Neutrophil (primary cell): ENCODE measurements around the gene PLEKHM3.

ENCODE experiments used
- H3K27ac ChIP-seq: fragments of 200-600 bp; sonication (generic); 2 replicates; pipeline ENCODE4 v1.5.1; 2016; ENCODE audit warnings: mild to moderate bottlenecking, moderate library complexity
- H3K27me3 ChIP-seq: fragments of 200-600 bp; sonication (generic); 2 replicates; pipeline ENCODE4 v1.6.0; 2016; ENCODE audit warnings: mild to moderate bottlenecking
- H3K36me3 ChIP-seq: fragments of 200-600 bp; sonication (generic); 2 replicates; pipeline ENCODE4 v1.5.1; 2017
- H3K4me1 ChIP-seq, 2 experiments: fragments of 200-600 bp in 1 of 2; sonication (generic) in 1 of 2; 1 replicate in 1 of 2; 2 replicates in 1 of 2; pipeline versions ENCODE4 v1.5.1 to v1.6.1; 2013 to 2016; ENCODE audit warnings: low read depth in 1 of 2, low read length in 1 of 2, mild to moderate bottlenecking in 1 of 2, moderate library complexity in 1 of 2; ENCODE audit not compliant: control insufficient read depth in 1 of 2, insufficient read depth in 1 of 2
- H3K4me3 ChIP-seq, 2 experiments: fragments of 200-600 bp in 1 of 2; sonication (generic) in 1 of 2; 1 replicate in 1 of 2; 2 replicates in 1 of 2; pipeline ENCODE4 v1.5.1; 2013 to 2016; ENCODE audit warnings: low read depth in 1 of 2, low read length in 1 of 2, mild to moderate bottlenecking in 1 of 2, moderate library complexity in 1 of 2
- H3K9me3 ChIP-seq: fragments of 200-600 bp; sonication (generic); 2 replicates; pipeline ENCODE4 v1.5.1; 2016
- TF ChIP-seq, protein P1 (sequence below): fragments of 200-600 bp; sonication (generic); IDR thresholded peaks from 2 replicates; pipeline ENCODE4 v1.5.1; 2016; ENCODE audit warnings: antibody characterized with exemption

Gene PLEKHM3

DNA sequence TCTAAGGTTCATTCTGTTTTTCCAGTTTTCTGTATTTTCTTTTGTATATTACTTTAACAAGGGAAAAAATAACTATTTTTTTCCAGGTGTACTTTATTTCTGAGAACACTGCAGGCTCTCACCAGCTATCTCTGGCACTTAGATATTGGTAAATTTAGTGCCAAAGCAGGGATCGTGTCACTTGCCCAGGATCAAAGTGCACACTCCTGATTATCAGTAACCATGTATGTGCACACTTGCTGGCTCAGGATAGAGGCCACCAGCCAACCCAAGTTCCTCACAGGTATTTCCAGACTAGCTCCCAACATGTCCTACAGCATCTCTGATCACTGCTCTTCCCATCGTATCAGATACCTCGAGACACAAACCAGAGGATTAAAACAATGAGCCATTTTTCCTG lies 249.9 kb downstream of the PLEKHM3 start:
- no peak overlapping the region for H3K4me3 ChIP-seq
- H3K27me3 ChIP-seq: peaks cover 13% of the 10 kb centered on the region
- no peaks in the 10 kb centered on the region for H3K9me3 ChIP-seq
- H3K27ac ChIP-seq: no peak overlapping the region
- H3K36me3 ChIP-seq: no peaks in the 10 kb centered on the region
- H3K4me1 ChIP-seq: peaks cover 6 to 9% of the 10 kb centered on the region in 2 experiments
- TF ChIP-seq, protein P1, sequence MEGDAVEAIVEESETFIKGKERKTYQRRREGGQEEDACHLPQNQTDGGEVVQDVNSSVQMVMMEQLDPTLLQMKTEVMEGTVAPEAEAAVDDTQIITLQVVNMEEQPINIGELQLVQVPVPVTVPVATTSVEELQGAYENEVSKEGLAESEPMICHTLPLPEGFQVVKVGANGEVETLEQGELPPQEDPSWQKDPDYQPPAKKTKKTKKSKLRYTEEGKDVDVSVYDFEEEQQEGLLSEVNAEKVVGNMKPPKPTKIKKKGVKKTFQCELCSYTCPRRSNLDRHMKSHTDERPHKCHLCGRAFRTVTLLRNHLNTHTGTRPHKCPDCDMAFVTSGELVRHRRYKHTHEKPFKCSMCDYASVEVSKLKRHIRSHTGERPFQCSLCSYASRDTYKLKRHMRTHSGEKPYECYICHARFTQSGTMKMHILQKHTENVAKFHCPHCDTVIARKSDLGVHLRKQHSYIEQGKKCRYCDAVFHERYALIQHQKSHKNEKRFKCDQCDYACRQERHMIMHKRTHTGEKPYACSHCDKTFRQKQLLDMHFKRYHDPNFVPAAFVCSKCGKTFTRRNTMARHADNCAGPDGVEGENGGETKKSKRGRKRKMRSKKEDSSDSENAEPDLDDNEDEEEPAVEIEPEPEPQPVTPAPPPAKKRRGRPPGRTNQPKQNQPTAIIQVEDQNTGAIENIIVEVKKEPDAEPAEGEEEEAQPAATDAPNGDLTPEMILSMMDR: no peak

DNA sequence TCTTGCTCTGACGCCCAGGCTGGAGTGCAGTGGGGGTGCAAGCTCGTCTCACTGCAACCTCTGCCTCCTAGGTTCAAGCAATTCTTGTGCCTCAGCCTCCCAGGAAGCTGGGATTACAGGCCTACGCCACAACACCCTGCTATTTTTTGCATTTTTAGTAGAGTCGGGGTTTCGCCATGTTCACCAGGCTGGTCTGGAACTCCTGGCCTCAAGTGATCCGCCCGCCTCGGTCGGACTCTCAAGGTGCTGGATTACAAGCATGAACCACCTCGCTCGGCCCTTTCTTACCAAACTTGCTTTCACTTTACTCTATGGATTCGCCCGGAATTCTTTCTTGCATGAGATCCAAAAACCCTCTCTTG lies 252.5 kb downstream of the PLEKHM3 start:
- H3K27me3 ChIP-seq: peaks cover 34% of the 10 kb centered on the region
- H3K4me1 ChIP-seq: peaks cover 27 to 30% of the 10 kb centered on the region in 2 experiments
- TF ChIP-seq, protein P1: no peak
- H3K27ac ChIP-seq: no peak overlapping the region
- H3K4me3 ChIP-seq: no peak overlapping the region
- H3K36me3 ChIP-seq: no peaks in the 10 kb centered on the region
- no peaks in the 10 kb centered on the region for H3K9me3 ChIP-seq

DNA sequence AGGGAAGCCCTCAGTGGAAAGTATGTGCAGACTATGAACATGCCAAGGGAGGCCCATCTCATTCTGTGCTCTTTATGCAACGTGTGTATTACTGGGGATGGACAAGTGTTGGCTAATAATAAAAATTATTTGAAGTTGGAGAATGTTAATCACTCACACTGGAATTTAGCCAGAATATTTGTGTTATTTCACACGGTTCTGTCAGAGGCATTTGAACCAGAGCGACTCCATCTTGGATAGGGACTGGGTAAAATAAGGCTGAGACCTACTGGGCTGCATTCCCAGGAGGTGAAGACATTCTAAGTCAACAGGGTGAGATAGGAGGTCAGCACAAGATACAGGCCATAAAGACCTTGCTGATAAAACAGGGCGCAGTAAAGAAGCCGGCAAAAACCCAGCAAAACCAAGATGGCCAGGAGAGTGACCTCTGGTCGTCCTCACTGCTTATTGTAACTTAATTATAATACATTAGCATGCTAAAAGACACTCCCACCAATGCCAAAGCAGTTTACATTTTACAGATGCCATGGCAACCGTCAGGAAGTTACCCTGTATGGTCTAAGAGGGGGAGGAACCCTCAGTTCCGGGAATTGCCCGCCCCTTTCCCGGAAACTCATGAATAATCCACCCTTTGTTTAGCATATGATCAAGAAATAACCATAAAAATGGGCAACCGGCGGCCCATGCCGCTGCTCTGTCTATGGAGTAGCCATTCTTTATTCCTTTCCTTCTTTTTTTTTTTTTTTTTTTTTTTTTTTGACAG lies 253.1 kb downstream of the PLEKHM3 start:
- Histone ChIP-seq H3K27ac (no peak overlapping the region), H3K9me3 (no peaks in the 10 kb centered on the region), H3K36me3 (no peaks in the 10 kb centered on the region)

DNA sequence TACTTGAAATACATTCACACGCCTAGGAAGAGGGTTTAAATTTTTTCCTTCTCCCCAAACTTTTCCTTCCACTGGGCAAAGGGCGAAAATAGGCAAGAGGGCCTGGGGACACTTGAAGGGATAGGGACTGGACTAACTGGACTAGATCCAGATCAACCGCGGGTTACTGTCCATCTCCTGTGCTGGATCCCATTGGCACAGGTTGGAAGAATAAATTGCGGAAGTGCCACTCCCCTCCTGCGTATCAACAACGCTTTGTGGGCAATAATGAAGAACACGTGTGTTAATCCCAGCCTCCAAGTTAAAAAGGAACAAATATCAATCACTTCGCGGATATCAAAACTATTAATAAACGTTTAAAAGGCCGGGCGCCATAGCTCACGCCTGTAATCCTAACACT lies 253.9 kb downstream of the PLEKHM3 start:
- H3K4me1 ChIP-seq: peaks cover 41 to 44% of the 10 kb centered on the region in 2 experiments
- peaks cover 48% of the 10 kb centered on the region for H3K27me3 ChIP-seq
- H3K27ac ChIP-seq: no peak overlapping the region
- H3K36me3 ChIP-seq: no peaks in the 10 kb centered on the region
- H3K9me3 ChIP-seq: no peaks in the 10 kb centered on the region
- TF ChIP-seq, protein P1: no peak
- H3K4me3 ChIP-seq: peak overlapping the region in 1 of 2 experiments; percentile 73

More for the DNA sequence above, 253.1 kb downstream of the PLEKHM3 start:
- Histone ChIP-seq H3K4me3 (no peak overlapping the region), H3K27me3 (peaks cover 39% of the 10 kb centered on the region), H3K4me1 (peaks cover 33 to 36% of the 10 kb centered on the region in 2 experiments)
- TF ChIP-seq, protein P1: no peak
